ENCODE data around the gene MPPED1. TPM values are rescaled to one million over a fixed set of nuclear protein-coding genes. Genes with fewer than 3 reads are reported as not detected.

Gene MPPED1
- total RNA-seq, 3 donors from 2014 or later: 0.17 TPM; not detected in 2

DNA sequence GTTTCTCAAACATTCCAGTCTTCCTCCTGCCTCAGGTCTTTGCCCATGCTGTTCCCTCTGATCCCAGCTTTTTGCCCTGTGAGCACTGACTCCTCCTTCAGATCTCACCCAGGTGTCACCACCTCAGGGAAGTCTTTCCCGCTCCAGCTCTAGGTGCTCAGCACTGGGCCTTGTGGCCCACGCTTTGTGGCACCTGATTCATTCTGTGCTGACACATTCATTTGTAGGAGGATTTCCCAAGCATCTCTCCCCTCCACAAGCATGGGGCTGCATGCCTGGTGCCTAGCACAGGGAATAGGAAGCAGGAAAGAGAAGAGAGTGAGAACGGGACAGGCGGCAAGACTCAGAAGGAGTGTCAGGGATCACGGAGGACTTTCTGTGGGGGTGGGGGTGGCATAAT is 17.6 kb downstream of the MPPED1 start:
- no peak overlapping the region for H3K4me3 ChIP-seq
- TF ChIP-seq, protein P1, sequence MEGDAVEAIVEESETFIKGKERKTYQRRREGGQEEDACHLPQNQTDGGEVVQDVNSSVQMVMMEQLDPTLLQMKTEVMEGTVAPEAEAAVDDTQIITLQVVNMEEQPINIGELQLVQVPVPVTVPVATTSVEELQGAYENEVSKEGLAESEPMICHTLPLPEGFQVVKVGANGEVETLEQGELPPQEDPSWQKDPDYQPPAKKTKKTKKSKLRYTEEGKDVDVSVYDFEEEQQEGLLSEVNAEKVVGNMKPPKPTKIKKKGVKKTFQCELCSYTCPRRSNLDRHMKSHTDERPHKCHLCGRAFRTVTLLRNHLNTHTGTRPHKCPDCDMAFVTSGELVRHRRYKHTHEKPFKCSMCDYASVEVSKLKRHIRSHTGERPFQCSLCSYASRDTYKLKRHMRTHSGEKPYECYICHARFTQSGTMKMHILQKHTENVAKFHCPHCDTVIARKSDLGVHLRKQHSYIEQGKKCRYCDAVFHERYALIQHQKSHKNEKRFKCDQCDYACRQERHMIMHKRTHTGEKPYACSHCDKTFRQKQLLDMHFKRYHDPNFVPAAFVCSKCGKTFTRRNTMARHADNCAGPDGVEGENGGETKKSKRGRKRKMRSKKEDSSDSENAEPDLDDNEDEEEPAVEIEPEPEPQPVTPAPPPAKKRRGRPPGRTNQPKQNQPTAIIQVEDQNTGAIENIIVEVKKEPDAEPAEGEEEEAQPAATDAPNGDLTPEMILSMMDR (IDR thresholded peaks at IDR 0.05): no peak
- ATAC-seq: no peak
- H3K9me3 ChIP-seq: no peaks in the 10 kb centered on the region
- intact Hi-C loops (cut with DNase I, micrococcal nuclease): no loop called here
- H3K36me3 ChIP-seq (ENCODE audit: low read depth): no peaks in the 10 kb centered on the region
- H3K4me1 ChIP-seq (ENCODE audit: low read depth): no peaks in the 10 kb centered on the region
- DNase-seq: peak in 1 of 3 donors; percentile 11

DNA sequence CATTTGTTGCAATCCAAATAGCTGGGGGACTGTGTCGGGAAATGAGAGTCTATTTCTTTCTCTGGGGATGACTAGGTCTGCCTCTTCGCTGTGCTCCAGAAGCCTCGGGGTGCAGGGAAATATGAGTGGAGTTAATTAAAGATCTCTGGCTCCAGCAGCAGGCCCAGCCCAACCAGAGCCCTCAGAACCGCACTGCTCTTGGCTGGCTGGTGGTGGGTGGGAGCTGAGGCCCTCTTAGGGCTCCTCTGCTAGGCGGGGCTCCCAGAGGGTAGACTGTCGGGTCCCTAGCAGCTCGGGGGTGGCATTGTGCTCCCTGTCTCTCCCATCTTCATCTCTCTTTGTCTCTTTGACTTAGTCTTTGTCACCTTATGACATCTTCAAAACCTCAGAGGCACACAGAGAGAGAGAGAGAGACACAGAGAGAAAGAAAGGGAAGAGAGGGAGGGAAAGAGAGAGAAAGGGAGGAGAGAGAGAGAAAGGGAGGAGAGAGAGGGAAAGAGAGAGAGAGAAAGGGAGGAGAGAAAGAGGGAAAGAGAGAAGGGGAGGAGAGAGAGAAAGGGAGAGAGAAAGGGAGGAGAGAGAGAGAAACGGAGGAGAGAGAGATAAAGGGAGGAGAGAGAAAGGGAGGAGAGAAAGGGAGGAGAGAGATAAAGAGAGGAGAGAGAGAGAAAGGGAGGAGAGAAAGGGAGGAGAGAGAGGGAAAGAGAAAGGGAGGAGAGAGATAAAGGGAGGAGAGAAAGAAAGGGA is 20.2 kb downstream of the MPPED1 start:
- no peak overlapping the region for H3K4me3 ChIP-seq
- DNase-seq: no peak
- no peaks in the 10 kb centered on the region for H3K4me1 ChIP-seq (ENCODE audit: low read depth)
- TF ChIP-seq, protein P1 (IDR thresholded peaks at IDR 0.05): no peak
- ATAC-seq: no peak
- no peaks in the 10 kb centered on the region for H3K36me3 ChIP-seq (ENCODE audit: low read depth)
- H3K9me3 ChIP-seq: no peaks in the 10 kb centered on the region
- intact Hi-C loops (cut with DNase I, micrococcal nuclease): no loop called here

DNA sequence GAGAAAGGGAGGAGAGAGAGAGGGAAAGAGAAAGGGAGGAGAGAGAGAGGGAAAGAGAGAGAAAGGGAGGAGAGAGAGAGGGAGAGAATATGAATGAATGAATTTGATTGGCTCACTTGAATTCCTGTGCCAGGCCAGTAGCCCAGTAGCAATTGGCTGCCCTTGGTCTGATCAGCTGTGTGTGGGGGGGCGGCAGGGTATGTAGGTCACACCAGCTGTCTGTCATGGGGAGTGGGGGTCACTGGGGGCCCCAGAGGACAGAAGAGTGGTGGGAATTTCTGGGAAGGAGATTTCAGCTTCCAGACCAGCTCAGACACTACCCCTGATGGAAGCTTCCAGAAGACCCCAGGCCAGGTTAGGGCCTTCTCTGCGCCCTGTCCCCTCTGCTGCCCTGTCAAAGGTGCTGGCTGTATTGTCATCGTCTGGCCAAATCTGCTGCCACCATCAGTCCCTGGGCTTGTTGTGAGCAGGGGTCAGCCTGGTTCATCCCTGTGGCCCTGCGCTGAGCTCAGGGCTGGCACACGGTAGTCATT is 21.1 kb downstream of the MPPED1 start:
- DNase-seq (no peak), ATAC-seq (no peak)
- TF ChIP-seq, protein P1 (IDR thresholded peaks at IDR 0.05): no peak
- intact Hi-C loops (cut with DNase I, micrococcal nuclease): no loop called here
- Histone ChIP-seq H3K4me3 (no peak overlapping the region), H3K4me1 (ENCODE audit: low read depth) (no peaks in the 10 kb centered on the region), H3K9me3 (no peaks in the 10 kb centered on the region), H3K36me3 (ENCODE audit: low read depth) (no peaks in the 10 kb centered on the region)

DNA sequence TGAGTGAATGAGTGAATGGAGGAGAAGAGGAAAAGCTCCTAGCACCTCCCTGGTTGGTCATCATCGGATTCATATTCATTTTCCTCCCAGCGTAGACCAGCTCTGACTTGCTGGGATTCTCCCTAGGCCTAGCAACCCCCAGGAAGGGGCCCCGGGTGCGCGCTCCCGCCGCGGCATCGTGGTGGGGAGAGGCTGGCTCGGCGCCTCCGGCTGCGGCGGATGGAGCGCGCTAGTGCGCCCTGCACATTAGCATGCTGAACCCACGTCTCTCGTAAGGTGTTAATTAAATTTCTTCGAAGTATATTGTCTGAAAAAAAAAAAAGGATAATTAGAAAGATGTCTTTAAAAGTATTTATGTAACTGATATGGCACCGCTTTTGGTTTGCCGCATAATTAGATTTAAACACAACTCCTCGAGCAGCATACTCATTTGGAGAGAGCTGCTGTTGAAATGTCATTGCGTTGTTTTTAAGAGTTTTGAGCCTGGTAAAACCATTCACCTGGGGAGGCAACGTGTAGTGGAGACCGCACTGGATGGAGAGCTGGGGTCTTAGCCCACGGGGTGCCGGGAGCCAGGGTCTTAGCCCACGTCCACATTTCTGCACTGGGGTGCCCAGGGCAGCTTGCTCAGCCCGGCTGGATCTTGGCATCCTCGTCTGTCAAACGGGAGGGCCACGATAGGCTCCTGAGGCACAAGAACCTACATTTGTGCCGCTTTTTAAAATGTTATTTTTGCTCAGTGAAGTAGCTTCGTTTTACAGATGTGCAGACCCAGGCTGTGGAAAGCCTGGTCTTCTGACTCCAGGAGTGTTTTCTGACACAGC is 21.8 kb downstream of the MPPED1 start:
- no peak overlapping the region for H3K4me3 ChIP-seq
- intact Hi-C loops (cut with DNase I, micrococcal nuclease): no loop called here

DNA sequence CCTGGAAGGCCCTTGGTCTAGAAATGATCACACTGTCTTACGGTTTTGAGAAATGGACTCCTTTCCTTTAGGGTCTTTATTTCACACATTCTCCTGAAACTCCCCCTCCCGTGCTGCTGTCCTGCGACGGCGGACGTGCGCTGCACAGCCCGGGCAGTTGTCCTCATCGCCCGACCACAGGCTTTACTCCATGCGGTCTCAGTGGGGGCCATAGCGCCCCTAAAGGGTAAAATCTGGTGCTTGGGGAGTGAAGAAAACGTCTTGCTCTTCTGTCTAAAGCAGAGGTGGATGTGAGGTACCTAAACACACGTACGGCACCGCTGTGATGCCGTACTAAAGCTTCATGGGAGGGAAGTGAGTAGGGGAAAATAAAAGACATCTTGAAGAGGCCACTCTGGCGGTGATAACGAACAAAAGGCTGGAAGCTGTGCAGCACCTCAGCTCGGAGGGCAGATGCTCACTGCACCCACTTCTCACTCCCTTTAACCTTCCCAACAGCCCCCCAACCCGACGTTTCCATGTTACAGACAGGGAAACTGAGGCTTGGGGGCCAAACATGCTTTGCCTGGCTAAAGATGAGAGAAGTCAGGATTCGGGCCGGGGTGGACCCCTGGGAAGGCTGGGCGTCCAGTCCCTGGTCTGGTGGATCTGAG is 22.6 kb downstream of the MPPED1 start:
- no peaks in the 10 kb centered on the region for H3K4me1 ChIP-seq (ENCODE audit: low read depth)
- H3K36me3 ChIP-seq (ENCODE audit: low read depth): no peaks in the 10 kb centered on the region
- ATAC-seq (no peak), DNase-seq (no peak)
- no peak overlapping the region for H3K4me3 ChIP-seq
- intact Hi-C loops (cut with DNase I, micrococcal nuclease): no loop called here
- TF ChIP-seq, protein P1 (IDR thresholded peaks at IDR 0.05): no peak
- no peaks in the 10 kb centered on the region for H3K9me3 ChIP-seq

More for the DNA sequence above, 21.8 kb downstream of the MPPED1 start:
- ATAC-seq: no peak
- DNase-seq: no peak
- H3K36me3 ChIP-seq (ENCODE audit: low read depth): no peaks in the 10 kb centered on the region
- TF ChIP-seq, protein P1 (IDR thresholded peaks at IDR 0.05): no peak
- H3K9me3 ChIP-seq: no peaks in the 10 kb centered on the region
- no peaks in the 10 kb centered on the region for H3K4me1 ChIP-seq (ENCODE audit: low read depth)
